ENCODE data around the gene DBN1.

Gene DBN1

GRCh38 chr5:177497292-177498012 lies 24.0 kb upstream of the DBN1 start, which contains the start of gene PDLIM7:
Gene PDLIM7, minus strand, starts transcription at chr5:177497604. Its CDS starts 1,092 bp downstream, at chr5:177496512.
- Histone ChIP-seq H3K27ac (ENCODE audit: low read length) (no peak within 1 kb of the TSS), H3K79me2 (ENCODE audit: low read length) (no peaks in the 10 kb centered on the region), H3K27me3 (ENCODE audit: low read depth, low read length) (peaks cover 28% of the 10 kb centered on the region), H3K36me3 (replicated peaks; ENCODE audit: low read depth, low read length) (no peaks in the 10 kb centered on the region), H4K20me1 (ENCODE audit: insufficient read depth, low read length) (peaks cover 12% of the 10 kb centered on the region), H3K4me1 (ENCODE audit: low read length) (peaks cover 60% of the 10 kb centered on the region), H3K9me3 (ENCODE audit: insufficient read depth, low read length) (no peaks in the 10 kb centered on the region), H2AFZ (ENCODE audit: low read depth, low read length) (peak within 1 kb of the TSS; percentile 33; the same call in 1 of the 2 replicates), H3K4me3 (ENCODE audit: low read length) (peak within 1 kb of the TSS; percentile 82), H3K9ac (ENCODE audit: low read length) (peak within 1 kb of the TSS; percentile 50), H3K4me2 (ENCODE audit: low read length) (peak within 1 kb of the TSS; percentile 82)
- TF ChIP-seq EZH2phosphoT487 (IDR thresholded peaks at IDR 0.05; ENCODE audit: low read depth) (no peak), CTCF (IDR thresholded peaks at IDR 0.05; ENCODE audit: low read depth, low read length) (no peak)

- peak overlapping the region; percentile 82 for H3K4me2 ChIP-seq (ENCODE audit: low read length)
- H3K4me1 ChIP-seq (ENCODE audit: low read length), result peaks cover 53% of the 10 kb centered on the region
- no peak for TF ChIP-seq EZH2phosphoT487 (IDR thresholded peaks at IDR 0.05; ENCODE audit: low read depth)
- TF ChIP-seq CTCF (IDR thresholded peaks at IDR 0.05; ENCODE audit: low read depth, low read length), result no peak
- H3K9ac ChIP-seq (ENCODE audit: low read length), result peak overlapping the region; percentile 50
- no peak overlapping the region for H3K27ac ChIP-seq (ENCODE audit: low read length)
- H3K27me3 ChIP-seq (ENCODE audit: low read depth, low read length), result peaks cover 28% of the 10 kb centered on the region
- peaks cover 7% of the 10 kb centered on the region; the same call in 1 of the 2 replicates for H4K20me1 ChIP-seq (ENCODE audit: insufficient read depth, low read length)
- no peaks in the 10 kb centered on the region for H3K79me2 ChIP-seq (ENCODE audit: low read length)
- no peak overlapping the region for H2AFZ ChIP-seq (ENCODE audit: low read depth, low read length)
- peak overlapping the region; percentile 82 for H3K4me3 ChIP-seq (ENCODE audit: low read length)
- H3K36me3 ChIP-seq (replicated peaks; ENCODE audit: low read depth, low read length), result no peaks in the 10 kb centered on the region
- no peaks in the 10 kb centered on the region for H3K9me3 ChIP-seq (ENCODE audit: insufficient read depth, low read length)
These were observed 23.4 kb upstream of the DBN1 start for GRCh38 chr5:177496727-177497291.

GRCh38 chr5:177496070-177496726 lies 22.8 kb upstream of the DBN1 start:
- Histone ChIP-seq H3K27ac (ENCODE audit: low read length) (no peak overlapping the region), H2AFZ (ENCODE audit: low read depth, low read length) (no peak overlapping the region), H3K27me3 (ENCODE audit: low read depth, low read length) (peaks cover 28% of the 10 kb centered on the region), H3K36me3 (replicated peaks; ENCODE audit: low read depth, low read length) (no peaks in the 10 kb centered on the region), H3K4me1 (ENCODE audit: low read length) (peaks cover 47% of the 10 kb centered on the region), H4K20me1 (ENCODE audit: insufficient read depth, low read length) (peaks cover 1% of the 10 kb centered on the region; the same call in 1 of the 2 replicates), H3K4me2 (ENCODE audit: low read length) (peak overlapping the region; percentile 82), H3K9me3 (ENCODE audit: insufficient read depth, low read length) (no peaks in the 10 kb centered on the region), H3K79me2 (ENCODE audit: low read length) (no peaks in the 10 kb centered on the region), H3K4me3 (ENCODE audit: low read length) (peak overlapping the region; percentile 82), H3K9ac (ENCODE audit: low read length) (peak overlapping the region; percentile 45; the same call in 1 of the 2 replicates)
- TF ChIP-seq EZH2phosphoT487 (IDR thresholded peaks at IDR 0.05; ENCODE audit: low read depth) (no peak), CTCF (IDR thresholded peaks at IDR 0.05; ENCODE audit: low read depth, low read length) (no peak)
